Esophagus squamous epithelium (tissue), 5 donors: ENCODE measurements around the gene ZFR2. TPM values are rescaled to one million over a fixed set of nuclear protein-coding genes. Genes with fewer than 3 reads are reported as not detected.
A peak's percentile ranks its signal among the peaks of the same experiment; 100 is the strongest.

ENCODE experiments used
- DNase-seq: peaks from one replicate; lab custom pipeline; 2025; lab: John Stamatoyannopoulos, UW
- H3K27ac ChIP-seq, 4 donors: fragments of 200-600 bp; sonication (generic); one replicate each; pipeline ENCODE4 v1.5.1; 2016 to 2019; ENCODE audit warnings: mild to moderate bottlenecking in 1 of 4
- H3K27me3 ChIP-seq, 4 donors: fragments of 200-600 bp; sonication (generic); 1 replicate in 3 of 4; 2 replicates in 1 of 4; pipeline versions ENCODE4 v1.5.1 to v1.6.0; 2017 to 2021; ENCODE audit warnings: antibody characterized with exemption in 1 of 4
- H3K36me3 ChIP-seq, 3 donors: fragments of 200-600 bp; sonication (generic); one replicate each; pipeline ENCODE4 v1.5.1; 2016 to 2019
- H3K4me1 ChIP-seq, 3 donors: fragments of 200-600 bp; sonication (generic); one replicate each; pipeline ENCODE4 v1.5.1; 2017 to 2019
- H3K4me3 ChIP-seq, 4 donors: fragments of 200-600 bp; sonication (generic); 1 replicate in 3 of 4; 2 replicates in 1 of 4; pipeline ENCODE4 v1.5.1; 2016 to 2019; ENCODE audit warnings: mild to moderate bottlenecking in 2 of 4, moderate library complexity in 1 of 4
- H3K9me3 ChIP-seq, 3 donors: fragments of 200-600 bp; sonication (generic); one replicate each; pipeline ENCODE4 v1.5.1; 2016 to 2019
- POLR2A ChIP-seq, 4 donors: fragments of 450-650 bp; IDR thresholded peaks; one replicate each; pipeline ENCODE4 v1.6.1; 2017; ENCODE audit warnings: antibody characterized with exemption in 4 of 4, mild to moderate bottlenecking in 4 of 4, moderate library complexity in 3 of 4
- WGBS, 2 donors: methylation state at CpG; one replicate each; pipeline ENCODE4 v1.1.5; 2018; 5-methylcytosine and 5-hydroxymethylcytosine counted together
- intact Hi-C: fragments of 100-400 bp; cut with DNase I; formaldehyde crosslinking; loops from one replicate; pipeline ENCODE4 v1.15.0; 2022
- total RNA-seq, 4 donors: library from RNA; depleted of rRNA; stranded (reverse); fragments of >200 nt; gene quantifications; one replicate each; pipeline ENCODE4 v1.1.0, GENCODE V29; 2016
- TF ChIP-seq, protein P1 (sequence below), 6 experiments: fragments of 450-650 bp in 4 of 6; fragments of 200-600 bp in 2 of 6; sonication (generic) in 2 of 6; IDR thresholded peaks; one replicate each; pipeline ENCODE4 v1.5.1; 2016 to 2019; ENCODE audit warnings: antibody characterized with exemption in 6 of 6, mild to moderate bottlenecking in 4 of 6, moderate library complexity in 4 of 6
- donor health status: DM: yes; HTN: yes; CAD: no.

The ZFR2 gene
- total RNA-seq, 4 donors from 2014 or later, result not detected

DNA sequence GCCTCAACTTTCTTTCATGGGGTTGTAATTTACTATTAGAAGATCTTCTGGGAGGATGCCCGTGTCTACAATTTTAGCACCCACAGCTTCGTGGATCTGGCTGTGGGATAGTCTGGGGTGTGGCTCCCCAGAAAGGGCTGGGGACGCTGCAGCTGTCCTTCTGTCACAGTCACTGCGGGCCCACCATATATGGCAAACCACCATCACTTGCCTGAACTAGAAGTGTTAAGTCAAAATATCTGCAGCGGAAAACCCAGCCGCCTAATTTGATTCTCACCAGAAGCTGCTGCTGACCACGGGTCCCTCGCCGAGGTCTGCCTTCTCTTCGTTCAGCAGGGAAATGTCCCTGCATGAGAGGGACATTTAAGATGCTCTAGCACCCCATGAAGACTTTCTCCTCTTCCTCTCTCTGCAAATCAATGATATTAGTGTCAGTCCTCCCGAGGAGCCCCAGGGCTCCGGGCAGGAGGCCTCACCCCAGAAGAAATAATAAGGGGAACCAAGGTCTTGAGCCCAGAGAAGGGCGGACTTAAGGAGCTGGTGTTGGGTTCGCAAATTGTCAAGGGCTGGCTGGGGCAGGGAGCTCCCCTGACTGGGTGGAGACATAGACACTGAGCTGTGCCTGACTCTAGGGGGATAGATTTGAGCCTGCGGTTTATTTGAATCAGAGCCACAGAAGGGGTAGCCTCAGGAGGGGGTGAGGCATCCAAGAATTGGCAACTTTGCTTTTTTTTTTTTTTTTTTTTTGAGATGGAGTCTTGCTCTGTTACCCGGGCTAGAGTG, 79.7 kb downstream of the ZFR2 start:
- H3K27ac ChIP-seq, result no peak overlapping the region
- intact Hi-C loops, result no loop called here
- H3K9me3 ChIP-seq, result no peaks in the 10 kb centered on the region
- TF ChIP-seq, protein P1, sequence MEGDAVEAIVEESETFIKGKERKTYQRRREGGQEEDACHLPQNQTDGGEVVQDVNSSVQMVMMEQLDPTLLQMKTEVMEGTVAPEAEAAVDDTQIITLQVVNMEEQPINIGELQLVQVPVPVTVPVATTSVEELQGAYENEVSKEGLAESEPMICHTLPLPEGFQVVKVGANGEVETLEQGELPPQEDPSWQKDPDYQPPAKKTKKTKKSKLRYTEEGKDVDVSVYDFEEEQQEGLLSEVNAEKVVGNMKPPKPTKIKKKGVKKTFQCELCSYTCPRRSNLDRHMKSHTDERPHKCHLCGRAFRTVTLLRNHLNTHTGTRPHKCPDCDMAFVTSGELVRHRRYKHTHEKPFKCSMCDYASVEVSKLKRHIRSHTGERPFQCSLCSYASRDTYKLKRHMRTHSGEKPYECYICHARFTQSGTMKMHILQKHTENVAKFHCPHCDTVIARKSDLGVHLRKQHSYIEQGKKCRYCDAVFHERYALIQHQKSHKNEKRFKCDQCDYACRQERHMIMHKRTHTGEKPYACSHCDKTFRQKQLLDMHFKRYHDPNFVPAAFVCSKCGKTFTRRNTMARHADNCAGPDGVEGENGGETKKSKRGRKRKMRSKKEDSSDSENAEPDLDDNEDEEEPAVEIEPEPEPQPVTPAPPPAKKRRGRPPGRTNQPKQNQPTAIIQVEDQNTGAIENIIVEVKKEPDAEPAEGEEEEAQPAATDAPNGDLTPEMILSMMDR (IDR thresholded peaks at IDR 0.05), result no peak
- TF ChIP-seq POLR2A (IDR thresholded peaks at IDR 0.05), result no peak
- H3K27me3 ChIP-seq, result peaks cover 0 to 55% (median 0%) of the 10 kb centered on the region in 4 donors
- 43 to 50% methylated on average over 12 to 14 of the region's 16 CpGs for WGBS, 2 donors
- no peak for DNase-seq
- no peak overlapping the region for H3K4me3 ChIP-seq
- peaks cover 6 to 16% (median 12%) of the 10 kb centered on the region in 3 donors for H3K4me1 ChIP-seq
- H3K36me3 ChIP-seq, result no peaks in the 10 kb centered on the region

DNA sequence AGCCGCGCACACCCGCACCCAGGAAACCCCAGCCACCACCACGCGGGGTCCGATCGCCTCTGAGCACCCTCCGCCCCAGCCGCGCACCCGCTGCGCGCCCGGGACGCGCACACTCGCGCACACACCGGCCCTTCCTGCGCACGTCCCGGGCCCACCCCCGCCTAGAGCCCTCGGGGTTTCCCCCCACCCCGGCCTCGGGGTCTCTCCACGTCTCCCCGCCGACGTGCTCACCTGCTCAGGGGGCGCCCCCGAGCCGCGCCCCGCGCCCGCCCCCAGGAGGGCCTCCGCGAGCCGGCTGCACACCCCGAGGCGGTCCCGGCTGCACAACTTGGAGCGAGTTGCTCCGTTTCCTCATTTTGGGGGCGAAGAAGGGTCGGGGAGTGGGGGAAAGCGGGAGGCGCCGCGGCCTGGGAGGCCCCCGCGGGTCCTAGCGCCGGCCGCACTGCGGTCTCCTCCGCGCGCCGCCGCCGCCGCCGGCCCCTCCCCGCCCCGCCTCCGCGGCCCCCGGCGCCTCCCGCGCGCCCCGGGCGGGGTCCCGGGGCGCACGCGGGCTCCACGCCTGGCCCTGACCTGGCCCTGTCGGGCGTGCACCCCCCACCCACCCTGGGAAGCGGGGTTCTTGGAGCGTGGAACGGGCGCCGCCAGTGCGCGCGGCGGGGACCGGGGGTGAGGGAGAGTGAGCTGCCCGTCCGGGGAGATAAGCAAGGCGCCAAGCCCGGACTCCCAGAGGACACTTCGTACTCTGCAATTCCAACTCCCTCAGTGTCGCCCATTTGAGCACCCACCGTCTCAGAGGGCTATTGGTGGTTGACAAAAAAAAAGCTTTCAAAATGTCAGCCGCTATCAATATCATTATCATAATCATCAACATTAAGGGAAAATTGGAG, 82.7 kb downstream of the ZFR2 start, which contains the start of gene MATK:
Gene MATK, minus strand, starts transcription at position 444 of the 887 bp plus-strand sequence. CDS start 1,246 bp downstream, outside the sequence.
- H3K9me3 ChIP-seq, result peaks cover 0 to 17% (median 11%) of the 10 kb centered on the region in 3 donors
- DNase-seq, result no peak
- H3K27ac ChIP-seq, result peak within 1 kb of the TSS in 1 of 4 donors; percentile 50
- TF ChIP-seq POLR2A (IDR thresholded peaks at IDR 0.05), result no peak
- TF ChIP-seq, protein P1 (IDR thresholded peaks at IDR 0.05), result no peak
- H3K4me3 ChIP-seq, result peak within 1 kb of the TSS; percentile 20 to 54 (median 37)
- H3K27me3 ChIP-seq, result peaks cover 0 to 75% (median 0%) of the 10 kb centered on the region in 4 donors
- H3K36me3 ChIP-seq, result no peaks in the 10 kb centered on the region
- peaks cover 6 to 16% (median 12%) of the 10 kb centered on the region in 3 donors for H3K4me1 ChIP-seq
- intact Hi-C loops, result no loop called here
- 37 to 43% methylated on average over 6 to 7 of the region's 101 CpGs for WGBS, 2 donors

DNA sequence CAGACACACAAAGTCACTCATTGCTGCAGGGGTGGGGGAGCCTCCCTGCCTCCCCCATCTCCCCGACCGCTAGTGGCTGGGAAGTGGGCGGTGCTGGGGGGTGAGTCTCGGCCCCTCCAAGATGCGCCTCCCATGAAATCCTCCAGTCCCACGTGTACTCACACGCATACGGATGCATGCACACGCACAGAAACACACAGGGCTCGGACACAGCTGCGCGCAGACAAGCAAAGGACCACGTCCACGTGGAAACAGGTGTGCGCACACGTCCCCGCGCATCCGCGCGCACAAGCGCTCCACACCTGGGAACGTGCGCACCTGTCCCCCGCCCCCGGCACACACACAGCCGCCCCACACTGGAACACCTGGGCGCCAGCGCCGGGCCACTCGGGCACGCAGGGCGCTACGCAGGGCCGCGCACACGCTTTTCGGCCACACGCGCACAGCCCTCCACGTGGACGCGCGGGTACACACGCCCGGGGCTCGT, 83.3 kb downstream of the ZFR2 start:
- intact Hi-C loops, result no loop called here
- H3K36me3 ChIP-seq, result no peaks in the 10 kb centered on the region
- WGBS, 2 donors, result 0% methylated on average over 5 of the region's 47 CpGs; no CpG with 5 or more reads in 1 of the 2 donors
- H3K4me3 ChIP-seq, result peak overlapping the region; percentile 20 to 54 (median 37)
- peak overlapping the region in 1 of 4 donors; percentile 50 for H3K27ac ChIP-seq
- peaks cover 6 to 16% (median 12%) of the 10 kb centered on the region in 3 donors for H3K4me1 ChIP-seq
- H3K9me3 ChIP-seq, result peaks cover 0 to 22% (median 14%) of the 10 kb centered on the region in 3 donors
- H3K27me3 ChIP-seq, result peaks cover 0 to 69% (median 0%) of the 10 kb centered on the region in 4 donors
- DNase-seq, result no peak
- TF ChIP-seq, protein P1 (IDR thresholded peaks at IDR 0.05), result no peak
- TF ChIP-seq POLR2A (IDR thresholded peaks at IDR 0.05), result no peak

GRCh38 chr19:3784607-3785450, 84.0 kb downstream of the ZFR2 start:
- H3K27ac ChIP-seq, result no peak overlapping the region
- peaks cover 6 to 16% (median 12%) of the 10 kb centered on the region in 3 donors for H3K4me1 ChIP-seq
- no peak for DNase-seq
- 26 to 35% methylated on average over 7 to 9 of the region's 25 CpGs for WGBS, 2 donors
- no peaks in the 10 kb centered on the region for H3K36me3 ChIP-seq
- intact Hi-C loops, result no loop called here
- no peak for TF ChIP-seq POLR2A (IDR thresholded peaks at IDR 0.05)
- TF ChIP-seq, protein P1 (IDR thresholded peaks at IDR 0.05), result no peak
- H3K4me3 ChIP-seq, result peak overlapping the region in 3 of 4 donors; percentile 28 to 54 (median 46)
- peaks cover 0 to 63% (median 0%) of the 10 kb centered on the region in 4 donors for H3K27me3 ChIP-seq
- peaks cover 0 to 22% (median 14%) of the 10 kb centered on the region in 3 donors for H3K9me3 ChIP-seq
